Heart left ventricle (tissue), 13 donors: ENCODE results near the gene FNDC11.

Experiments used
- POLR2A ChIP-seq, 2 donors: fragments of 450-650 bp; IDR thresholded peaks; one replicate each; pipeline ENCODE4 v1.6.1; 2017; ENCODE audit warnings: antibody characterized with exemption in 2 of 2, mild to moderate bottlenecking in 2 of 2, moderate library complexity in 2 of 2
- TF ChIP-seq, protein P1 (sequence below), 12 donors: fragments of 200-600 bp; sonication (generic) in 4 of 12; IDR thresholded peaks; one replicate each; pipeline versions ENCODE4 v1.5.0 to v1.8.0; 2018 to 2022; ENCODE audit warnings: antibody characterized with exemption in 12 of 12, mild to moderate bottlenecking in 5 of 12
- donor health status: ischemic (EF 13 %, LVEDD 7.1; RV severe dilation, severe dysfunction).
- donor health status: DM: no; HTN: yes; CAD: no.
- donor health status: DM: no; HTN: no; CAD: no.
- donor health status: ischemic (EF 25% LVEDD 6.9; RV normal size, moderate dysfunction).
- donor health status: ischemic (EF 25% LVEDD 5.7; RV mildly dilated, moderate dysfunction).
- donor health status: ischemic (EF 35%, LVEDD 5.7; RV mildly dilated, moderate dysfunction).
- donor health status: nonischemic (EF 11% LVEDD 7.7; RV severe dilation, severe dysfunction).
- donor health status: DM: yes; HTN: yes; CAD: no.
- donor health status: PGD.
- donor health status: ischemic (EF 29% LVEDD 5.4; RV normal size, mild dysfunction).
- donor health status: nonischemic (EF 23%, LVEDD 6.1; RV moderate dilation, normal function).

DNA sequence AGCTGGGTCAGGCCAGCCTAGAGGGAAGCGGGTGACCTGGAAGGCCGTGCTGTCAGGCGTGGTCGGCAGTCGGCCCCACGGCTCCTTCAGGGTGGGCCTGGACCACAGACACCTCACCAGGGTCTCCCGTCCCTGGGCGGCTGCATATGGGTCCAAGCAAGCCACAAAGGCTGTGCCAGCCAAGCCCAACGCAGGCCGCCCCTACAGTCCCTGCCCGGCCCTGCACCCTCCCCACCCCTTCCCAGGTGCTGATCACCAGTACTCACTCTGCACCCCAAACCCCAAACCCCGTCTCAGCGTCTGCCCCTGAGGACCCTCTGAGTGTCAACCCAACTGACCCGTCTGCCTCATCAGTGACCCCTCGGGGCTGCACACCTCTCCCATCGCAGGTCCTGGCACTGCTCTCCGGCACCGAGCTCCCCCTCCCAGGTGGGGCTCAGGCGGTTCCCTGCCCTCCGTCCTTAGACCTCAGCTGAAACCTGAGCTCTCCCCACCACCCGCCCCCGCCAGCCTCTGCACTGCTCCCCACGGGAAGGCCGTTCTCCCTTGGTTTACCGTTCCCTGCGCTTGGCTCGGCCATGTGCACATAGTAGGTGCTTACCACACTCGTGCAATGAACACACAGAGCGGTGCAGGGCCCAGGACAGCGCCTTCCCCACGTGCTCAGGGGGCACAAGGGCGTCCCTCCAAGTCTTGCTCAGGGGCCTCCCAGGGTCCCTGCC is 34.9 kb upstream of the FNDC11 start:
- TF ChIP-seq, protein P1, sequence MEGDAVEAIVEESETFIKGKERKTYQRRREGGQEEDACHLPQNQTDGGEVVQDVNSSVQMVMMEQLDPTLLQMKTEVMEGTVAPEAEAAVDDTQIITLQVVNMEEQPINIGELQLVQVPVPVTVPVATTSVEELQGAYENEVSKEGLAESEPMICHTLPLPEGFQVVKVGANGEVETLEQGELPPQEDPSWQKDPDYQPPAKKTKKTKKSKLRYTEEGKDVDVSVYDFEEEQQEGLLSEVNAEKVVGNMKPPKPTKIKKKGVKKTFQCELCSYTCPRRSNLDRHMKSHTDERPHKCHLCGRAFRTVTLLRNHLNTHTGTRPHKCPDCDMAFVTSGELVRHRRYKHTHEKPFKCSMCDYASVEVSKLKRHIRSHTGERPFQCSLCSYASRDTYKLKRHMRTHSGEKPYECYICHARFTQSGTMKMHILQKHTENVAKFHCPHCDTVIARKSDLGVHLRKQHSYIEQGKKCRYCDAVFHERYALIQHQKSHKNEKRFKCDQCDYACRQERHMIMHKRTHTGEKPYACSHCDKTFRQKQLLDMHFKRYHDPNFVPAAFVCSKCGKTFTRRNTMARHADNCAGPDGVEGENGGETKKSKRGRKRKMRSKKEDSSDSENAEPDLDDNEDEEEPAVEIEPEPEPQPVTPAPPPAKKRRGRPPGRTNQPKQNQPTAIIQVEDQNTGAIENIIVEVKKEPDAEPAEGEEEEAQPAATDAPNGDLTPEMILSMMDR (IDR thresholded peaks at IDR 0.05): no peak
- TF ChIP-seq POLR2A (IDR thresholded peaks at IDR 0.05): no peak
